H9 (cell line): ENCODE measurements around the gene ANKFY1. TPM values are rescaled to one million over a fixed set of nuclear protein-coding genes. Genes with fewer than 3 reads are reported as not detected.
A peak's percentile ranks its signal among the peaks of the same experiment; 100 is the strongest.

Experiments
- DNase-seq: peaks from one replicate; pipeline ENCODE4 v3.0.0-alpha.2; 2017
- H2AFZ ChIP-seq: one replicate; pipeline ENCODE4 v1.6.1; 2013; ENCODE audit warnings: mild to moderate bottlenecking, low read length, control low read depth, moderate library complexity
- H2AK5ac ChIP-seq: 2 replicates; pipeline ENCODE4 v1.6.1; 2013; ENCODE audit warnings: low read length, control low read depth, mixed read lengths; ENCODE audit not compliant: insufficient read length
- H2BK120ac ChIP-seq: one replicate; pipeline ENCODE4 v1.6.1; 2013; ENCODE audit warnings: low read depth, mild to moderate bottlenecking, low read length, control low read depth, inconsistent platforms; ENCODE audit not compliant: poor library complexity, severe bottlenecking
- H2BK12ac ChIP-seq: 2 replicates; pipeline ENCODE4 v1.6.1; 2013; ENCODE audit warnings: low read length, control low read depth, mixed read lengths, low read depth; ENCODE audit not compliant: insufficient read length
- H2BK15ac ChIP-seq: 2 replicates; pipeline ENCODE4 v1.6.1; 2013; ENCODE audit warnings: low read depth, low read length, control low read depth
- H2BK20ac ChIP-seq: one replicate; pipeline ENCODE4 v1.6.1; 2013; ENCODE audit warnings: low read depth, mild to moderate bottlenecking, low read length, control low read depth, inconsistent platforms; ENCODE audit not compliant: poor library complexity, severe bottlenecking
- H2BK5ac ChIP-seq: 2 replicates; pipeline ENCODE4 v1.6.1; 2013; ENCODE audit warnings: low read length, control low read depth, mixed read lengths; ENCODE audit not compliant: insufficient read length
- H3K14ac ChIP-seq: 2 replicates; pipeline ENCODE4 v1.6.1; 2013; ENCODE audit warnings: low read length, control low read depth; ENCODE audit not compliant: insufficient read depth
- H3K18ac ChIP-seq: 2 replicates; pipeline ENCODE4 v1.6.1; 2013; ENCODE audit warnings: low read depth, mild to moderate bottlenecking, mixed read lengths, low read length, control low read depth; ENCODE audit not compliant: insufficient read length
- H3K23ac ChIP-seq: 2 replicates; pipeline ENCODE4 v1.6.1; 2013; ENCODE audit warnings: low read length, control low read depth, mixed read lengths, low read depth; ENCODE audit not compliant: insufficient read length
- H3K23me2 ChIP-seq: 2 replicates; pipeline ENCODE4 v1.6.1; 2013; ENCODE audit warnings: low read depth, mild to moderate bottlenecking, mixed read lengths, low read length, control low read depth; ENCODE audit not compliant: insufficient read length, poor library complexity, severe bottlenecking
- H3K27ac ChIP-seq: 2 replicates; pipeline ENCODE4 v1.5.1; 2013; ENCODE audit warnings: low read length, control low read depth, mixed read lengths, low read depth; ENCODE audit not compliant: insufficient read length
- H3K27me3 ChIP-seq: 2 replicates; pipeline ENCODE4 v1.6.1; 2013; ENCODE audit warnings: low read length, control low read depth, inconsistent platforms; ENCODE audit not compliant: insufficient read depth
- H3K4ac ChIP-seq: 2 replicates; pipeline ENCODE4 v1.6.1; 2013; ENCODE audit warnings: low read depth, mild to moderate bottlenecking, control low read depth, inconsistent platforms, low read length, moderate library complexity
- H3K4me1 ChIP-seq: 2 replicates; pipeline ENCODE4 v1.6.1; 2013; ENCODE audit warnings: low read length, control low read depth, inconsistent platforms; ENCODE audit not compliant: insufficient read depth
- H3K4me2 ChIP-seq: 2 replicates; pipeline ENCODE4 v1.6.1; 2013; ENCODE audit warnings: low read length, control low read depth, mixed read lengths; ENCODE audit not compliant: insufficient read length, insufficient read depth
- H3K56ac ChIP-seq: 2 replicates; pipeline ENCODE4 v1.6.1; 2013; ENCODE audit warnings: low read depth, mild to moderate bottlenecking, mixed read lengths, low read length, control low read depth; ENCODE audit not compliant: insufficient read length
- H3K79me1 ChIP-seq: 2 replicates; pipeline ENCODE4 v1.6.1; 2013; ENCODE audit warnings: low read depth, mild to moderate bottlenecking, moderate library complexity, low read length, control low read depth, inconsistent platforms; ENCODE audit not compliant: insufficient read depth, poor library complexity, severe bottlenecking
- H3K79me2 ChIP-seq: 2 replicates; pipeline ENCODE4 v1.6.1; 2013; ENCODE audit warnings: low read length, control low read depth, inconsistent platforms; ENCODE audit not compliant: insufficient read depth
- H3K9ac ChIP-seq: 2 replicates; pipeline ENCODE4 v1.6.1; 2013; ENCODE audit warnings: low read length, control low read depth, mixed read lengths; ENCODE audit not compliant: insufficient read length; ENCODE audit errors: extremely low read depth
- H3K9me3 ChIP-seq: one replicate; pipeline ENCODE4 v1.6.1; 2013; ENCODE audit warnings: low read depth, low read length, inconsistent platforms; ENCODE audit not compliant: control insufficient read depth
- H3T11ph ChIP-seq: one replicate; pipeline ENCODE4 v1.6.1; 2013; ENCODE audit warnings: mild to moderate bottlenecking, low read length, control low read depth, inconsistent platforms
- H4K20me1 ChIP-seq: one replicate; pipeline ENCODE4 v1.6.1; 2013; ENCODE audit not compliant: control insufficient read depth, insufficient read length, insufficient read depth
- H4K5ac ChIP-seq: 2 replicates; pipeline ENCODE4 v1.6.1; 2013; ENCODE audit warnings: low read depth, mild to moderate bottlenecking, mixed read lengths, low read length, control low read depth; ENCODE audit not compliant: insufficient read length
- H4K8ac ChIP-seq: replicated peaks from 2 replicates; pipeline ENCODE4 v1.6.1; 2013; ENCODE audit warnings: low read length, control low read depth, mixed read lengths, low read depth; ENCODE audit not compliant: insufficient read length
- H4K91ac ChIP-seq: 2 replicates; pipeline ENCODE4 v1.6.1; 2013; ENCODE audit warnings: low read depth, mild to moderate bottlenecking, moderate library complexity, mixed read lengths, low read length, control low read depth; ENCODE audit not compliant: insufficient read length
- H3K27ac Mint-ChIP-seq, 3 experiments: 2 replicates in 2 of 3; 3 replicates in 1 of 3; pipeline ENCODE4 v1.8.0; 2020 to 2021; ENCODE audit warnings: mixed read lengths in 3 of 3, mild to moderate bottlenecking in 1 of 3, moderate library complexity in 1 of 3
- H3K27me3 Mint-ChIP-seq: 2 replicates; pipeline ENCODE4 v1.8.0; 2021; ENCODE audit warnings: low read depth, mild to moderate bottlenecking, moderate library complexity, mixed read lengths
- H3K36me3 Mint-ChIP-seq, 3 experiments: 2 replicates in 2 of 3; 3 replicates in 1 of 3; pipeline ENCODE4 v1.8.0; 2020 to 2021; ENCODE audit warnings: low read depth in 3 of 3, mixed read lengths in 3 of 3; ENCODE audit not compliant: insufficient read depth in 1 of 3
- H3K4me1 Mint-ChIP-seq, 2 experiments: 2 replicates each; pipeline ENCODE4 v1.8.0; 2020; ENCODE audit warnings: mixed read lengths in 2 of 2
- H3K4me3 Mint-ChIP-seq, 2 experiments: 2 replicates in 1 of 2; 3 replicates in 1 of 2; pipeline ENCODE4 v1.8.0; 2020 to 2021; ENCODE audit warnings: mild to moderate bottlenecking in 2 of 2, mixed read lengths in 2 of 2, moderate library complexity in 1 of 2
- H3K9me3 Mint-ChIP-seq, 2 experiments: 2 replicates in 1 of 2; 3 replicates in 1 of 2; pipeline ENCODE4 v1.8.0; 2020; ENCODE audit warnings: mild to moderate bottlenecking in 2 of 2, mixed read lengths in 2 of 2, moderate library complexity in 1 of 2
- WGBS: extraction: QIAGEN DNeasy Blood & Tissue Kit; methylation state at CpG from one replicate; pipeline ENCODE4 v1.1.7; 2013; ENCODE audit warnings: missing lambda C conversion rate, low lambda C conversion rate, mixed read lengths; ENCODE audit not compliant: insufficient read length; ENCODE audit errors: extremely low coverage; 5-methylcytosine and 5-hydroxymethylcytosine counted together
- total RNA-seq: library from RNA; stranded (reverse); gene quantifications from 2 replicates; pipeline ENCODE4 v1.2.1, GENCODE V29; 2021
- TF ChIP-seq, protein P1 (sequence below): fragments of 200-600 bp; sonication (generic); conservative IDR thresholded peaks from 3 replicates; pipeline ENCODE4 v1.8.0; 2021; ENCODE audit warnings: antibody characterized with exemption, mild to moderate bottlenecking

ANKFY1 gene
- total RNA-seq, 1 experiment from 2014 or later = 51.9 TPM

DNA sequence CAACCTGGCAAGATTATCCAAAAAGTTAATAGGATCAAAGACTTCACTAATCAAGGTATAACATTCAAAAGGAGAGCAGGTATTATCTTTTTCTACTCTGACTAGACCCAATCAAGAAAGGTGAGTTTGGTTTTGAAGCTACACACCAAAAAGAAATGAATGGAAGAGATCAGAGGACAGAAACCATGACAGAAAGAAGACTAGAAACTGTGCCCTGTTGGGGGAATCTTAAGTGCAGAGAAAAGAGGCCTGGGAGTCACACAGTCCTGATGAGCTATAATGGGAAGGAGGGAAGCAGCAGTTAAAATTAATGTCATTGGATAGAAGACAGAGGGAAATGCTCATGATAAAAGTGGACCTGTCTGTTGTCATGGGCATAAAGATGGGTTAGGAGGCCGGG, 138.2 kb downstream of the ANKFY1 start:
- no peak overlapping the region for H3K4ac ChIP-seq
- H4K20me1 ChIP-seq = no peaks in the 10 kb centered on the region
- no peaks in the 10 kb centered on the region for H3K9me3 Mint-ChIP-seq
- no peak overlapping the region for H4K5ac ChIP-seq
- H2AK5ac ChIP-seq = no peak overlapping the region
- no peaks in the 10 kb centered on the region for H3K79me1 ChIP-seq
- peaks cover 3% of the 10 kb centered on the region; the same call in 1 of the 2 replicates for H3K4me1 ChIP-seq
- H3K27ac ChIP-seq = no peak overlapping the region
- H3K36me3 Mint-ChIP-seq = peaks cover 0 to 30% (median 24%) of the 10 kb centered on the region in 3 experiments; a peak in 5 of 7 replicates
- no peak overlapping the region for H3T11ph ChIP-seq
- TF ChIP-seq, protein P1, sequence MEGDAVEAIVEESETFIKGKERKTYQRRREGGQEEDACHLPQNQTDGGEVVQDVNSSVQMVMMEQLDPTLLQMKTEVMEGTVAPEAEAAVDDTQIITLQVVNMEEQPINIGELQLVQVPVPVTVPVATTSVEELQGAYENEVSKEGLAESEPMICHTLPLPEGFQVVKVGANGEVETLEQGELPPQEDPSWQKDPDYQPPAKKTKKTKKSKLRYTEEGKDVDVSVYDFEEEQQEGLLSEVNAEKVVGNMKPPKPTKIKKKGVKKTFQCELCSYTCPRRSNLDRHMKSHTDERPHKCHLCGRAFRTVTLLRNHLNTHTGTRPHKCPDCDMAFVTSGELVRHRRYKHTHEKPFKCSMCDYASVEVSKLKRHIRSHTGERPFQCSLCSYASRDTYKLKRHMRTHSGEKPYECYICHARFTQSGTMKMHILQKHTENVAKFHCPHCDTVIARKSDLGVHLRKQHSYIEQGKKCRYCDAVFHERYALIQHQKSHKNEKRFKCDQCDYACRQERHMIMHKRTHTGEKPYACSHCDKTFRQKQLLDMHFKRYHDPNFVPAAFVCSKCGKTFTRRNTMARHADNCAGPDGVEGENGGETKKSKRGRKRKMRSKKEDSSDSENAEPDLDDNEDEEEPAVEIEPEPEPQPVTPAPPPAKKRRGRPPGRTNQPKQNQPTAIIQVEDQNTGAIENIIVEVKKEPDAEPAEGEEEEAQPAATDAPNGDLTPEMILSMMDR = no peak
- H2AFZ ChIP-seq = no peak overlapping the region
- no peaks in the 10 kb centered on the region for H3K27me3 Mint-ChIP-seq
- no peak overlapping the region for H3K4me3 Mint-ChIP-seq
- no peak overlapping the region for H3K56ac ChIP-seq
- no peak overlapping the region for H2BK12ac ChIP-seq
- no peak overlapping the region for H3K18ac ChIP-seq
- WGBS = no CpG with 5 or more reads among the region's 1 CpG
- H3K27ac Mint-ChIP-seq = peak overlapping the region in 2 of 3 experiments; percentile 45 to 91; a peak in 5 of 7 replicates
- H3K23ac ChIP-seq = no peak overlapping the region
- H3K14ac ChIP-seq = no peak overlapping the region
- no peak overlapping the region for H2BK5ac ChIP-seq
- no peaks in the 10 kb centered on the region for H3K23me2 ChIP-seq
- no peak overlapping the region for H3K4me2 ChIP-seq
- H2BK15ac ChIP-seq = no peak overlapping the region
- H2BK20ac ChIP-seq = no peak overlapping the region
- no peak overlapping the region for H4K8ac ChIP-seq
- H3K79me2 ChIP-seq = no peaks in the 10 kb centered on the region
- H3K9ac ChIP-seq = no peak overlapping the region
- H3K27me3 ChIP-seq = no peaks in the 10 kb centered on the region
- H3K9me3 ChIP-seq = no peaks in the 10 kb centered on the region
- peaks cover 12% of the 10 kb centered on the region in 2 experiments for H3K4me1 Mint-ChIP-seq
- H2BK120ac ChIP-seq = no peak overlapping the region
- DNase-seq = no peak
- H4K91ac ChIP-seq = no peak overlapping the region
